ENCODE results near the gene RHO. TPM values are rescaled to one million over a fixed set of nuclear protein-coding genes. Genes with fewer than 3 reads are reported as not detected.
"Not testable (repeated sequence)": the region's sequence is repeated elsewhere in the genome, so short reads cannot be mapped to it uniquely, and the experiment has no call there.

The RHO gene
- not detected for polyA plus RNA-seq (2013, experiment 1 of 2)
- polyA plus RNA-seq (2013, experiment 2 of 2): not detected

GRCh38 chr3:129528589-129529100 lies at the start of gene RHO:
RHO (plus strand) TSS chr3:129528639; CDS start chr3:129528734, 95 bp downstream.
- Histone ChIP-seq H3K27me3 (ENCODE audit: control insufficient read depth in 1 of 2, insufficient read depth in 1 of 2, low read length in 2 of 2) (no peaks in the 10 kb centered on the region), H3K79me1 (replicated peaks; ENCODE audit: low read length, poor library complexity, severe bottlenecking) (no peaks in the 10 kb centered on the region), H3K9ac (ENCODE audit: low read length) (no peak within 1 kb of the TSS), H4K8ac (ENCODE audit: low read length) (no peak within 1 kb of the TSS), H3K4me2 (ENCODE audit: low read length, poor library complexity, severe bottlenecking) (no peak within 1 kb of the TSS), H4K91ac (ENCODE audit: low read length) (peak within 1 kb of the TSS; percentile 28), H3K23ac (ENCODE audit: low read length in 2 of 2) (no peak within 1 kb of the TSS), H2AK5ac (ENCODE audit: low read length, severe bottlenecking) (peak within 1 kb of the TSS; percentile 31), H3K9me3 (ENCODE audit: control insufficient read depth, low read length) (no peaks in the 10 kb centered on the region), H2BK5ac (ENCODE audit: low read depth, low read length, poor library complexity, severe bottlenecking) (no peak within 1 kb of the TSS), H3K27ac (ENCODE audit: low read length, poor library complexity, severe bottlenecking) (no peak within 1 kb of the TSS), H2BK12ac (ENCODE audit: low read length in 2 of 2) (peak within 1 kb of the TSS in 1 of 2 experiments; percentile 28), H2AFZ (ENCODE audit: low read depth, low read length) (no peak within 1 kb of the TSS), H3K4me1 (ENCODE audit: control insufficient read depth, insufficient read depth, low read depth, low read length) (peaks cover 41% of the 10 kb centered on the region), H3K36me3 (ENCODE audit: control insufficient read depth in 1 of 2, insufficient read depth in 2 of 2, low read depth in 1 of 2, low read length in 2 of 2) (no peaks in the 10 kb centered on the region), H3K14ac (ENCODE audit: low read length in 2 of 2) (no peak within 1 kb of the TSS), H3K18ac (ENCODE audit: low read depth in 1 of 2, low read length in 2 of 2) (no peak within 1 kb of the TSS), H2BK15ac (ENCODE audit: low read depth, poor library complexity, severe bottlenecking) (no peak within 1 kb of the TSS), H3K4ac (ENCODE audit: low read depth in 1 of 2, low read length in 2 of 2) (no peak within 1 kb of the TSS), H3K4me3 (ENCODE audit: insufficient read depth in 1 of 2, low read depth in 1 of 2, low read length in 2 of 2) (no peak within 1 kb of the TSS), H2BK120ac (ENCODE audit: low read depth, low read length) (no peak within 1 kb of the TSS)
- no peak for DNase-seq
- 97% methylated on average over 17 of the region's 18 CpGs for WGBS

GRCh38 chr3:129481225-129481765 lies 47.1 kb upstream of the RHO start:
- not testable (repeated sequence) for H2BK12ac ChIP-seq (ENCODE audit: low read length in 2 of 2); H3K4me3 ChIP-seq (ENCODE audit: insufficient read depth in 1 of 2, low read depth in 1 of 2, low read length in 2 of 2); H4K91ac ChIP-seq (ENCODE audit: low read length); H4K8ac ChIP-seq (ENCODE audit: low read length); H3K27me3 ChIP-seq (ENCODE audit: control insufficient read depth in 1 of 2, insufficient read depth in 1 of 2, low read length in 2 of 2); H3K23ac ChIP-seq (ENCODE audit: low read length in 2 of 2); H3K27ac ChIP-seq (ENCODE audit: low read length, poor library complexity, severe bottlenecking); H3K18ac ChIP-seq (ENCODE audit: low read depth in 1 of 2, low read length in 2 of 2); H3K4me2 ChIP-seq (ENCODE audit: low read length, poor library complexity, severe bottlenecking); H2AK5ac ChIP-seq (ENCODE audit: low read length, severe bottlenecking); H2BK15ac ChIP-seq (ENCODE audit: low read depth, poor library complexity, severe bottlenecking); H3K14ac ChIP-seq (ENCODE audit: low read length in 2 of 2); H3K4ac ChIP-seq (ENCODE audit: low read depth in 1 of 2, low read length in 2 of 2); H2AFZ ChIP-seq (ENCODE audit: low read depth, low read length); H2BK5ac ChIP-seq (ENCODE audit: low read depth, low read length, poor library complexity, severe bottlenecking); H2BK120ac ChIP-seq (ENCODE audit: low read depth, low read length); H3K9me3 ChIP-seq (ENCODE audit: control insufficient read depth, low read length); H3K4me1 ChIP-seq (ENCODE audit: control insufficient read depth, insufficient read depth, low read depth, low read length); H3K79me1 ChIP-seq (replicated peaks; ENCODE audit: low read length, poor library complexity, severe bottlenecking)
- 63% methylated on average over 4 of the region's 11 CpGs for WGBS
- Histone ChIP-seq H3K36me3 (ENCODE audit: control insufficient read depth in 1 of 2, insufficient read depth in 2 of 2, low read depth in 1 of 2, low read length in 2 of 2) (peaks cover 54 to 62% of the 10 kb centered on the region in 2 experiments), H3K9ac (ENCODE audit: low read length) (peak overlapping the region; percentile 80)
- peak; percentile 44 for DNase-seq

GRCh38 chr3:129481766-129482332 lies 46.6 kb upstream of the RHO start:
- Histone ChIP-seq H3K9me3 (ENCODE audit: control insufficient read depth, low read length) (no peaks in the 10 kb centered on the region), H4K8ac (ENCODE audit: low read length) (no peak overlapping the region), H2BK12ac (ENCODE audit: low read length in 2 of 2) (no peak overlapping the region), H3K4me1 (ENCODE audit: control insufficient read depth, insufficient read depth, low read depth, low read length) (peaks cover 8% of the 10 kb centered on the region), H3K4ac (ENCODE audit: low read depth in 1 of 2, low read length in 2 of 2) (no peak overlapping the region), H3K4me2 (ENCODE audit: low read length, poor library complexity, severe bottlenecking) (no peak overlapping the region), H3K4me3 (ENCODE audit: insufficient read depth in 1 of 2, low read depth in 1 of 2, low read length in 2 of 2) (no peak overlapping the region), H3K9ac (ENCODE audit: low read length) (peak overlapping the region; percentile 80), H2BK120ac (ENCODE audit: low read depth, low read length) (no peak overlapping the region), H3K18ac (ENCODE audit: low read depth in 1 of 2, low read length in 2 of 2) (no peak overlapping the region), H4K91ac (ENCODE audit: low read length) (no peak overlapping the region), H3K79me1 (replicated peaks; ENCODE audit: low read length, poor library complexity, severe bottlenecking) (peaks cover 2% of the 10 kb centered on the region), H2AK5ac (ENCODE audit: low read length, severe bottlenecking) (no peak overlapping the region), H2AFZ (ENCODE audit: low read depth, low read length) (no peak overlapping the region), H3K14ac (ENCODE audit: low read length in 2 of 2) (no peak overlapping the region), H3K23ac (ENCODE audit: low read length in 2 of 2) (no peak overlapping the region), H2BK5ac (ENCODE audit: low read depth, low read length, poor library complexity, severe bottlenecking) (no peak overlapping the region), H3K27me3 (ENCODE audit: control insufficient read depth in 1 of 2, insufficient read depth in 1 of 2, low read length in 2 of 2) (no peaks in the 10 kb centered on the region), H3K27ac (ENCODE audit: low read length, poor library complexity, severe bottlenecking) (no peak overlapping the region), H2BK15ac (ENCODE audit: low read depth, poor library complexity, severe bottlenecking) (no peak overlapping the region), H3K36me3 (ENCODE audit: control insufficient read depth in 1 of 2, insufficient read depth in 2 of 2, low read depth in 1 of 2, low read length in 2 of 2) (peaks cover 50 to 56% of the 10 kb centered on the region in 2 experiments)
- WGBS: 90% methylated on average over 12 of the region's 12 CpGs
- DNase-seq: no peak

- Histone ChIP-seq H2BK12ac (ENCODE audit: low read length in 2 of 2) (no peak overlapping the region), H4K91ac (ENCODE audit: low read length) (no peak overlapping the region), H3K27ac (ENCODE audit: low read length, poor library complexity, severe bottlenecking) (no peak overlapping the region), H3K14ac (ENCODE audit: low read length in 2 of 2) (no peak overlapping the region), H3K23ac (ENCODE audit: low read length in 2 of 2) (no peak overlapping the region), H3K27me3 (ENCODE audit: control insufficient read depth in 1 of 2, insufficient read depth in 1 of 2, low read length in 2 of 2) (no peaks in the 10 kb centered on the region), H3K18ac (ENCODE audit: low read depth in 1 of 2, low read length in 2 of 2) (no peak overlapping the region), H2AFZ (ENCODE audit: low read depth, low read length) (no peak overlapping the region), H2AK5ac (ENCODE audit: low read length, severe bottlenecking) (no peak overlapping the region), H3K9me3 (ENCODE audit: control insufficient read depth, low read length) (no peaks in the 10 kb centered on the region), H3K4ac (ENCODE audit: low read depth in 1 of 2, low read length in 2 of 2) (no peak overlapping the region), H2BK15ac (ENCODE audit: low read depth, poor library complexity, severe bottlenecking) (no peak overlapping the region), H3K4me3 (ENCODE audit: insufficient read depth in 1 of 2, low read depth in 1 of 2, low read length in 2 of 2) (no peak overlapping the region), H4K8ac (ENCODE audit: low read length) (no peak overlapping the region), H2BK5ac (ENCODE audit: low read depth, low read length, poor library complexity, severe bottlenecking) (no peak overlapping the region), H3K79me1 (replicated peaks; ENCODE audit: low read length, poor library complexity, severe bottlenecking) (peaks cover 2% of the 10 kb centered on the region), H3K36me3 (ENCODE audit: control insufficient read depth in 1 of 2, insufficient read depth in 2 of 2, low read depth in 1 of 2, low read length in 2 of 2) (peaks cover 44 to 47% of the 10 kb centered on the region in 2 experiments), H2BK120ac (ENCODE audit: low read depth, low read length) (no peak overlapping the region), H3K4me2 (ENCODE audit: low read length, poor library complexity, severe bottlenecking) (no peak overlapping the region), H3K4me1 (ENCODE audit: control insufficient read depth, insufficient read depth, low read depth, low read length) (peaks cover 10% of the 10 kb centered on the region), H3K9ac (ENCODE audit: low read length) (peak overlapping the region; percentile 80)
- 79% methylated on average over 1 of the region's 1 CpG for WGBS
- no peak for DNase-seq
Observed at GRCh38 chr3:129482721-129483120, 45.7 kb upstream of the RHO start.

Data from mesenchymal stem cell (in vitro differentiated cells and primary cell).